ENCODE measurements around the gene CEP250.

DNA sequence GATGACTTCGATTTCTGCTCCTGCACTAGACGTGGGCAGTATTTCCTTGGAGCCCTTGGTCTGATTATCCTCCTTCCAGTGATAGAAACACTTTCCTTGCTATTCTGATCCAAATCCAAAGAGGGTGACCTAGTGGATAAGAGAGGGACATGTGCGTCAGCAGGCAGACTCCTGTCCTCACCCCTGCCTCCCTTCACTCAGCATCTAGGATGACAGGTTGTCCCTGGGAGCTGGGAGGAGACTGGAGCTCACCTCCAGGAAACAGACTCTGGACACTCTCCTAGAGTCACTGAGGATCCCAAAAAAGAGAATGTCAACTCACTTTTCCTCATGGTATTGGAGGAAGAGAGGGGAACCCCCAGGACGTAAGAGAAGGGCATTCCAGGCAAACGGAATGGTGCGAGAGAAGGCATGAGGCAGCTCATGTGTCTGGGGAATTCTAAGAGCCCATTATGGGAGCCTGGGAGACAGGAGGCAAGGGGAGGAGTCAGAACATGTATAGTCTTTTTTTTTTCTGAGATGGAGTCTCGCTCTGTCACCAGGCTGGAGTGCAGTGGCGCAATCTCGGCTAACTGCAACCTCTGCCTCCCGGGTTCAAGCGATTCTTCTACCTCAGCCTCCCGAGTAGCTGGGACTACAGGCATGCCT lies 71.8 kb downstream of the CEP250 start:
- no peak for TF ChIP-seq GATA2 (IDR thresholded peaks at IDR 0.05; ENCODE audit: low read depth, low read length)
- TF ChIP-seq GATA3 (IDR thresholded peaks at IDR 0.05; ENCODE audit: low read depth, low read length) = no peak
